EH (cell line): ENCODE data around the gene TOR3A.
"Not testable (repeated sequence)": the region's sequence is repeated elsewhere in the genome, so short reads cannot be mapped to it uniquely, and the experiment has no call there.

Source experiments
- DNase-seq: peaks from one replicate; pipeline ENCODE4 v3.0.0-alpha.2; 2015; ENCODE audit warnings: low read depth

The TOR3A gene

GRCh38 chr1:179107706-179108629 lies 26.1 kb downstream of the TOR3A start:
- DNase-seq = no peak

- DNase-seq = no peak
Measured at GRCh38 chr1:179108644-179109043, 26.8 kb downstream of the TOR3A start.

- peak; percentile 55 for DNase-seq
Measured at GRCh38 chr1:179115181-179115580, 33.3 kb downstream of the TOR3A start.

- no peak for DNase-seq
Measured at GRCh38 chr1:179119513-179119912, 37.6 kb downstream of the TOR3A start.

- DNase-seq = no peak
Measured at GRCh38 chr1:179120736-179121135, 38.9 kb downstream of the TOR3A start.

GRCh38 chr1:179121159-179121938 lies 39.5 kb downstream of the TOR3A start:
- DNase-seq = peak; percentile 71

GRCh38 chr1:179124873-179125272 lies 43.0 kb downstream of the TOR3A start:
- peak; percentile 56 for DNase-seq

GRCh38 chr1:179126338-179127060 lies 44.6 kb downstream of the TOR3A start:
- DNase-seq = peak; percentile 55

- peak; percentile 85 for DNase-seq
Measured at GRCh38 chr1:179127163-179127895, 45.5 kb downstream of the TOR3A start.

GRCh38 chr1:179128520-179128919 lies 46.6 kb downstream of the TOR3A start:
- DNase-seq = no peak

GRCh38 chr1:179129702-179130473 lies 48.0 kb downstream of the TOR3A start:
- DNase-seq = peak; percentile 56

- not testable (repeated sequence) for DNase-seq
Measured at GRCh38 chr1:179135168-179135567, 53.3 kb downstream of the TOR3A start.

GRCh38 chr1:179135707-179136106 lies 53.8 kb downstream of the TOR3A start:
- DNase-seq = not testable (repeated sequence)

GRCh38 chr1:179137617-179138255 lies 55.9 kb downstream of the TOR3A start:
- peak; percentile 43 for DNase-seq

GRCh38 chr1:179138755-179139154 lies 56.9 kb downstream of the TOR3A start:
- DNase-seq = not testable (repeated sequence)

- DNase-seq = peak; percentile 80
Measured at GRCh38 chr1:179141592-179142251, 59.9 kb downstream of the TOR3A start.

GRCh38 chr1:179142889-179143299 lies 61.0 kb downstream of the TOR3A start:
- DNase-seq = peak; percentile 98

- DNase-seq = peak; percentile 95
Measured at GRCh38 chr1:179143322-179143721, 61.5 kb downstream of the TOR3A start.

- DNase-seq = peak; percentile 34
Measured at GRCh38 chr1:179144626-179145025, 62.8 kb downstream of the TOR3A start.

- DNase-seq = no peak
Measured at GRCh38 chr1:179145521-179145920, 63.7 kb downstream of the TOR3A start.
